Activated CD4-positive, alpha-beta T cell treated with anti-CD3 and anti-CD28 coated beads, Interleukin-2, Interleukin-6, amounts not matched to agents 100 ng/mL and 50 ng/mL, durations not matched to agents 16 hours and 8 hours (primary cell): Measurements from ENCODE around the gene GRID1.
"Not testable (repeated sequence)": the region's sequence is repeated elsewhere in the genome, so short reads cannot be mapped to it uniquely, and the experiment has no call there.

Experiments
- DNase-seq: peaks from one replicate; pipeline ENCODE4 v3.0.0-alpha.2; 2020

GRID1 gene

GRCh38 chr10:86391986-86392722 lies 25.6 kb upstream of the GRID1 start:
- DNase-seq: no peak

GRCh38 chr10:86391236-86391840 lies 24.7 kb upstream of the GRID1 start:
- DNase-seq: no peak

GRCh38 chr10:86390337-86391120 lies 23.9 kb upstream of the GRID1 start:
- no peak for DNase-seq

- DNase-seq: no peak
These were observed 23.0 kb upstream of the GRID1 start for GRCh38 chr10:86389441-86390193.

GRCh38 chr10:86389109-86389440 lies 22.5 kb upstream of the GRID1 start:
- DNase-seq: not testable (repeated sequence)

- DNase-seq: no peak
These were observed 21.6 kb upstream of the GRID1 start for GRCh38 chr10:86388119-86388704.

GRCh38 chr10:86387178-86387794 lies 20.7 kb upstream of the GRID1 start:
- DNase-seq: no peak

GRCh38 chr10:86385806-86386205 lies 19.2 kb upstream of the GRID1 start:
- DNase-seq: no peak

GRCh38 chr10:86377797-86378146 lies 11.2 kb upstream of the GRID1 start:
- DNase-seq: no peak

- DNase-seq: peak; percentile 88
These were observed 10.5 kb upstream of the GRID1 start for GRCh38 chr10:86376852-86377796.

GRCh38 chr10:86376403-86376802 lies 9.8 kb upstream of the GRID1 start:
- no peak for DNase-seq

- no peak for DNase-seq
These were observed 8.6 kb upstream of the GRID1 start for GRCh38 chr10:86375204-86375603.

- no peak for DNase-seq
These were observed 8.1 kb upstream of the GRID1 start for GRCh38 chr10:86374664-86375063.

- no peak for DNase-seq
These were observed 7.2 kb upstream of the GRID1 start for GRCh38 chr10:86373828-86374227.

- DNase-seq: no peak
These were observed 6.7 kb upstream of the GRID1 start for GRCh38 chr10:86373251-86373650.

- DNase-seq: no peak
These were observed 6.2 kb upstream of the GRID1 start for GRCh38 chr10:86372784-86373239.

GRCh38 chr10:86372119-86372783 lies 5.7 kb upstream of the GRID1 start:
- DNase-seq: no peak

- DNase-seq: no peak
These were observed 5.1 kb upstream of the GRID1 start for GRCh38 chr10:86371691-86372090.

GRCh38 chr10:86371116-86371515 lies 4.5 kb upstream of the GRID1 start:
- DNase-seq: no peak

- DNase-seq: no peak
These were observed 3.5 kb upstream of the GRID1 start for GRCh38 chr10:86370006-86370585.
